Smooth muscle cell (in vitro differentiated cells): Measurements from ENCODE around the gene MIER2. TPM values are rescaled to one million over a fixed set of nuclear protein-coding genes. Genes with fewer than 3 reads are reported as not detected.
"Not testable (repeated sequence)": the region's sequence is repeated elsewhere in the genome, so short reads cannot be mapped to it uniquely, and the experiment has no call there.

Experiments used
- DNase-seq: peaks from one replicate; lab custom pipeline; 2025; ENCODE audit not compliant: unreplicated experiment; lab: John Stamatoyannopoulos, UW
- H2AFZ ChIP-seq: fragments of 200-600 bp; sonication (generic); 2 replicates; pipeline ENCODE4 v1.6.0; 2016; ENCODE audit warnings: antibody characterized with exemption, low read depth, mild to moderate bottlenecking
- H3F3A ChIP-seq: fragments of 200-600 bp; sonication (generic); 2 replicates; pipeline ENCODE4 v1.6.0; 2017; ENCODE audit warnings: antibody characterized with exemption, low read depth
- H3K27ac ChIP-seq: fragments of 200-600 bp; sonication (generic); 2 replicates; pipeline ENCODE4 v1.5.1; 2016; ENCODE audit warnings: low read depth, mild to moderate bottlenecking
- H3K27me3 ChIP-seq: fragments of 200-600 bp; sonication (generic); 2 replicates; pipeline ENCODE4 v1.6.1; 2016; ENCODE audit warnings: low read depth, mild to moderate bottlenecking
- H3K36me3 ChIP-seq: fragments of 200-600 bp; sonication (generic); 2 replicates; pipeline ENCODE4 v1.5.1; 2016; ENCODE audit warnings: low read depth
- H3K4me1 ChIP-seq: fragments of 200-600 bp; sonication (generic); 2 replicates; pipeline ENCODE4 v1.5.1; 2016; ENCODE audit warnings: low read depth
- H3K4me2 ChIP-seq: fragments of 200-600 bp; sonication (generic); 2 replicates; pipeline ENCODE4 v1.6.0; 2016; ENCODE audit warnings: mild to moderate bottlenecking
- H3K4me3 ChIP-seq: fragments of 200-600 bp; sonication (generic); 2 replicates; pipeline ENCODE4 v1.5.1; 2016; ENCODE audit warnings: mild to moderate bottlenecking
- H3K79me2 ChIP-seq: fragments of 200-600 bp; sonication (generic); 2 replicates; pipeline ENCODE4 v1.6.0; 2016; ENCODE audit warnings: low read depth, mild to moderate bottlenecking
- H3K9ac ChIP-seq: fragments of 200-600 bp; sonication (generic); 2 replicates; pipeline ENCODE4 v1.6.0; 2016; ENCODE audit warnings: low read depth
- H3K9me3 ChIP-seq: fragments of 200-600 bp; sonication (generic); replicated peaks from 2 replicates; pipeline ENCODE4 v1.5.1; 2016; ENCODE audit warnings: low read depth
- H4K20me1 ChIP-seq: fragments of 200-600 bp; sonication (generic); 2 replicates; pipeline ENCODE4 v1.6.0; 2016; ENCODE audit warnings: low read depth
- CTCF ChIP-seq: fragments of 200-600 bp; sonication (generic); IDR thresholded peaks from 2 replicates; pipeline ENCODE4 v1.5.1; 2017; ENCODE audit warnings: borderline replicate concordance, mild to moderate bottlenecking, antibody characterized with exemption; ENCODE audit not compliant: insufficient read depth, poor library complexity, severe bottlenecking
- WGBS: methylation state at CpG from one replicate; pipeline ENCODE4 v1.1.7; 2016; ENCODE audit warnings: low lambda C conversion rate; 5-methylcytosine and 5-hydroxymethylcytosine counted together
- polyA plus RNA-seq: library from polyadenylated mRNA; unstranded; fragments of >200 nt; fragmentation: Nextera tagmentation; extraction: Ambion mirVana; gene quantifications from 2 replicates; pipeline ENCODE4 v1.2.1, GENCODE V29; 2016
- total RNA-seq: library from RNA; depleted of rRNA; stranded (reverse); fragments of >200 nt; gene quantifications from 2 replicates; pipeline ENCODE4 v1.2.3, GENCODE V29; 2014

Gene MIER2
- total and polyA plus RNA-seq, 2 experiments from 2014 or later: 12.7 to 79.7 TPM

GRCh38 chr19:275958-276646, 68.5 kb downstream of the MIER2 start:
- 93% methylated on average over 19 of the region's 19 CpGs for WGBS
- H3K27ac ChIP-seq: no peak overlapping the region

GRCh38 chr19:275000-275399, 69.6 kb downstream of the MIER2 start:
- no peak for TF ChIP-seq CTCF

More at GRCh38 chr19:275958-276646, 68.5 kb downstream of the MIER2 start:
- H4K20me1 ChIP-seq: no peaks in the 10 kb centered on the region
- no peak for DNase-seq
- H3K27me3 ChIP-seq: no peaks in the 10 kb centered on the region
- no peak overlapping the region for H3K9ac ChIP-seq
- H3K4me1 ChIP-seq: peaks cover 8% of the 10 kb centered on the region
- no peaks in the 10 kb centered on the region for H3F3A ChIP-seq
- no peaks in the 10 kb centered on the region for H3K9me3 ChIP-seq
- no peaks in the 10 kb centered on the region for H3K79me2 ChIP-seq
- no peak overlapping the region for H2AFZ ChIP-seq
- H3K36me3 ChIP-seq: no peaks in the 10 kb centered on the region
- H3K4me3 ChIP-seq: no peak overlapping the region
- H3K4me2 ChIP-seq: no peak overlapping the region
- TF ChIP-seq CTCF: no peak

GRCh38 chr19:273393-273792, 71.2 kb downstream of the MIER2 start:
- H4K20me1 ChIP-seq: no peaks in the 10 kb centered on the region
- H3K36me3 ChIP-seq: no peaks in the 10 kb centered on the region
- H3K4me1 ChIP-seq: no peaks in the 10 kb centered on the region
- H3K4me3 ChIP-seq: no peak overlapping the region
- TF ChIP-seq CTCF: no peak
- H3K4me2 ChIP-seq: no peak overlapping the region
- H2AFZ ChIP-seq: no peak overlapping the region
- no peak for DNase-seq
- H3K9me3 ChIP-seq: no peaks in the 10 kb centered on the region
- WGBS: 88% methylated on average over 6 of the region's 6 CpGs
- H3K27ac ChIP-seq: no peak overlapping the region
- no peaks in the 10 kb centered on the region for H3K79me2 ChIP-seq
- no peak overlapping the region for H3K9ac ChIP-seq
- no peaks in the 10 kb centered on the region for H3F3A ChIP-seq
- H3K27me3 ChIP-seq: peaks cover 5% of the 10 kb centered on the region

More at GRCh38 chr19:275000-275399, 69.6 kb downstream of the MIER2 start:
- H3K4me3 ChIP-seq: no peak overlapping the region
- H2AFZ ChIP-seq: no peak overlapping the region
- no peak overlapping the region for H3K27ac ChIP-seq
- WGBS: 93% methylated on average over 9 of the region's 9 CpGs
- no peaks in the 10 kb centered on the region for H4K20me1 ChIP-seq
- H3K4me2 ChIP-seq: no peak overlapping the region
- H3K27me3 ChIP-seq: no peaks in the 10 kb centered on the region
- no peaks in the 10 kb centered on the region for H3F3A ChIP-seq
- no peak overlapping the region for H3K9ac ChIP-seq
- no peaks in the 10 kb centered on the region for H3K79me2 ChIP-seq
- no peak for DNase-seq
- H3K9me3 ChIP-seq: no peaks in the 10 kb centered on the region
- no peaks in the 10 kb centered on the region for H3K36me3 ChIP-seq
- no peaks in the 10 kb centered on the region for H3K4me1 ChIP-seq

- WGBS: 96% methylated on average over 6 of the region's 6 CpGs
- Histone ChIP-seq H3K9me3 (no peaks in the 10 kb centered on the region), H3K4me2 (no peak overlapping the region), H3F3A (no peaks in the 10 kb centered on the region), H2AFZ (no peak overlapping the region), H3K4me3 (no peak overlapping the region), H3K9ac (no peak overlapping the region), H3K4me1 (no peaks in the 10 kb centered on the region), H3K36me3 (no peaks in the 10 kb centered on the region), H4K20me1 (no peaks in the 10 kb centered on the region), H3K27me3 (peaks cover 14% of the 10 kb centered on the region), H3K79me2 (no peaks in the 10 kb centered on the region), H3K27ac (no peak overlapping the region)
- DNase-seq: no peak
- TF ChIP-seq CTCF: no peak
Measured at GRCh38 chr19:271856-272255, 72.7 kb downstream of the MIER2 start.

GRCh38 chr19:270766-271318, 73.8 kb downstream of the MIER2 start:
- WGBS: 92% methylated on average over 12 of the region's 12 CpGs
- H3F3A ChIP-seq: not testable (repeated sequence)

More at GRCh38 chr19:270766-271318, 73.8 kb downstream of the MIER2 start:
- not testable (repeated sequence) for H2AFZ ChIP-seq, H3K27ac ChIP-seq, H3K36me3 ChIP-seq, H3K9ac ChIP-seq, H3K4me2 ChIP-seq, H3K79me2 ChIP-seq, DNase-seq, H3K4me1 ChIP-seq, H3K4me3 ChIP-seq, H4K20me1 ChIP-seq, H3K9me3 ChIP-seq
- peaks cover 25% of the 10 kb centered on the region for H3K27me3 ChIP-seq
